VCaP (cell line): ENCODE measurements around the gene EPHB1.
"Not testable (repeated sequence)": the region's sequence is repeated elsewhere in the genome, so short reads cannot be mapped to it uniquely, and the experiment has no call there.

Source experiments
- H3K27ac ChIP-seq: fragments of 450-650 bp; 2 replicates; pipeline ENCODE4 v1.5.1; 2017
- TF ChIP-seq, protein P1 (sequence below): fragments of 450-650 bp; conservative IDR thresholded peaks from 2 replicates; pipeline ENCODE4 v1.5.1; 2017; ENCODE audit warnings: mild to moderate bottlenecking, moderate library complexity

EPHB1 gene

DNA sequence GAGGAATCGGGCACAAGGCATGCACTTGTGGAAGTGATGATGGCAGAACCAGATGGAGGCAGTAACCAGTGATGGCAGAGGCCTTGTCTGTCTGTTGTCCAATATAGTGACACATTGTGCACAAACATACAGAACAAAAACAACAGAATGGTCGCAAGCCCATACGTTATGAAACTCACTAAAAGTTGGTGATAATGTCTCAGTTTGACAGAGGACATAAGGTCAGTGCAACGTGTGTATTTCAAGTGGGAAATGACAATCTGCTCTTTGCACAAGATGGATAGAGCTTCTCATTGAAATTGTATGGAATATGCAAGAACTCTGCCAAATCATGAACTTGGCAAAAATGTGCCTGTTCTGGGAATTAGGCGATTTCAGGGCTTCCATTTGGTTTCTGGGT is 169.2 kb downstream of the EPHB1 start:
- TF ChIP-seq, protein P1, sequence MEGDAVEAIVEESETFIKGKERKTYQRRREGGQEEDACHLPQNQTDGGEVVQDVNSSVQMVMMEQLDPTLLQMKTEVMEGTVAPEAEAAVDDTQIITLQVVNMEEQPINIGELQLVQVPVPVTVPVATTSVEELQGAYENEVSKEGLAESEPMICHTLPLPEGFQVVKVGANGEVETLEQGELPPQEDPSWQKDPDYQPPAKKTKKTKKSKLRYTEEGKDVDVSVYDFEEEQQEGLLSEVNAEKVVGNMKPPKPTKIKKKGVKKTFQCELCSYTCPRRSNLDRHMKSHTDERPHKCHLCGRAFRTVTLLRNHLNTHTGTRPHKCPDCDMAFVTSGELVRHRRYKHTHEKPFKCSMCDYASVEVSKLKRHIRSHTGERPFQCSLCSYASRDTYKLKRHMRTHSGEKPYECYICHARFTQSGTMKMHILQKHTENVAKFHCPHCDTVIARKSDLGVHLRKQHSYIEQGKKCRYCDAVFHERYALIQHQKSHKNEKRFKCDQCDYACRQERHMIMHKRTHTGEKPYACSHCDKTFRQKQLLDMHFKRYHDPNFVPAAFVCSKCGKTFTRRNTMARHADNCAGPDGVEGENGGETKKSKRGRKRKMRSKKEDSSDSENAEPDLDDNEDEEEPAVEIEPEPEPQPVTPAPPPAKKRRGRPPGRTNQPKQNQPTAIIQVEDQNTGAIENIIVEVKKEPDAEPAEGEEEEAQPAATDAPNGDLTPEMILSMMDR, result no peak

GRCh38 chr3:134965865-134966481 is 170.9 kb downstream of the EPHB1 start:
- H3K27ac ChIP-seq, result no peak overlapping the region
- TF ChIP-seq, protein P1, result no peak

More for the DNA sequence above, 169.2 kb downstream of the EPHB1 start:
- H3K27ac ChIP-seq, result no peak overlapping the region

DNA sequence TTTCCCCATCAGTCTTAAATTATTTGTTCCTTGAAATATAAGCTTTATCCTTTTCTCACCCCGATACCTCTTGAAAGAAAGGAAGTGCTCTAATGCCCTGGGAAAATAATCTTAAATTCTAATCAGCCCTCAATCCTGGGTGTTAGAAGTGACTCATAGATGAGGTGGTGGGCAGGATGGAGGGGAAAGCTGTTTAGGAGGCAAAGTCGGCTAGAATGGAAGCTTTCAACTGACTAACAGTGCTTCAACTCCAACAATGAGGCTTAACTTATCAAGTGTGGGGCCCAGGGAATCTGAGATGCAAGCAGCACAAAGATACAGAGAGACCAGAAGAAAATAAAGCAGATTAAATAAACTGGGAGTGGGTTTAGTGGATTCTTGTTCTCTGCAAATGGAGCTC is 175.8 kb downstream of the EPHB1 start:
- no peak overlapping the region for H3K27ac ChIP-seq
- TF ChIP-seq, protein P1, result no peak

DNA sequence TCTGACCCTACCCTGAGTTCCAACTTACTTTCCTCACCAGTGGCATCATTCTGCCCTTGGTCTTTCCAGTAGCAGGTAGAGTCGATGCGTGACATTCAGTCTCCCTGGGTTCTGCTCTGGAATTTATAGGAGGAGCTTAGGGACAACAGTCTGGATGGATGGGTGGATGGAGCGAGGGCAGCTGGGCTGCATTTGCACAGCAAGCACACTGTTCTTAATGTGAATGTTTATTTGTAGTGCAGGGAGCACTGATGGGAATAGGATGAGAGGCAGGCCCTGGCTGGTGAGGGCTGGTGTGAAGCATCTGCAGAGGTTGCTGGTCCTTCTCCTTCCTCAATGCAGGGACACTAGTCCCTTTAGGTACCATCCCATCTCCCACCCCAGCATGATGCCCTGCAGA is 176.2 kb downstream of the EPHB1 start:
- no peak overlapping the region for H3K27ac ChIP-seq
- TF ChIP-seq, protein P1, result no peak

DNA sequence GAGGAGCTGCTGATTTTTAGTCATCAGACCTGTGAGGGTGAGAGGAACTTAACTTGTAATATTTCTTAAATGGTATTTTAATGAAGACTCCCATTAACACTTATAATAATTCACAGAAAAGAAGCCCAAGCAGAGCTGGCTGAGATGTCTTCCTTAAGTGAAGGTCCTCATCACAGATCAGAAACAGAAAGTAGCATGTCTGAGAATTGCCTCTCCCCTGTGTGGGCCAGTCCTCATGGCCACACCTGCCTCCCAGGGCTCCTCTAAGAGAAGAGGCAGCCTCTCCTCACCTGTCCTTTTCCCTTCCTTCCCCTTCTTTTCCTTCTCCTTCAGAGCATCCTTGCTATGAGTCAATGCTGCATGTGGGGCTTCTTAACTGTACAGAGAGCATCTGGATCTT is 176.8 kb downstream of the EPHB1 start:
- not testable (repeated sequence) for H3K27ac ChIP-seq

- TF ChIP-seq, protein P1, result no peak
- H3K27ac ChIP-seq, result no peak overlapping the region
Observed at GRCh38 chr3:134972836-134973455, 177.9 kb downstream of the EPHB1 start.

- H3K27ac ChIP-seq, result no peak overlapping the region
- TF ChIP-seq, protein P1, result no peak
Observed at GRCh38 chr3:134974624-134975023, 179.6 kb downstream of the EPHB1 start.

GRCh38 chr3:134976948-134977347 is 181.9 kb downstream of the EPHB1 start:
- TF ChIP-seq, protein P1, result no peak
- no peak overlapping the region for H3K27ac ChIP-seq
